GM18867 (cell line): ENCODE results near the gene CCNYL1.

Experiments used
- ATAC-seq: cut with Tn5 transposase; IDR thresholded peaks from one replicate; pipeline ENCODE4 v1.9.1; 2021; ENCODE audit warnings: mild to moderate bottlenecking, moderate library complexity; ENCODE audit not compliant: unreplicated experiment

Gene CCNYL1

DNA sequence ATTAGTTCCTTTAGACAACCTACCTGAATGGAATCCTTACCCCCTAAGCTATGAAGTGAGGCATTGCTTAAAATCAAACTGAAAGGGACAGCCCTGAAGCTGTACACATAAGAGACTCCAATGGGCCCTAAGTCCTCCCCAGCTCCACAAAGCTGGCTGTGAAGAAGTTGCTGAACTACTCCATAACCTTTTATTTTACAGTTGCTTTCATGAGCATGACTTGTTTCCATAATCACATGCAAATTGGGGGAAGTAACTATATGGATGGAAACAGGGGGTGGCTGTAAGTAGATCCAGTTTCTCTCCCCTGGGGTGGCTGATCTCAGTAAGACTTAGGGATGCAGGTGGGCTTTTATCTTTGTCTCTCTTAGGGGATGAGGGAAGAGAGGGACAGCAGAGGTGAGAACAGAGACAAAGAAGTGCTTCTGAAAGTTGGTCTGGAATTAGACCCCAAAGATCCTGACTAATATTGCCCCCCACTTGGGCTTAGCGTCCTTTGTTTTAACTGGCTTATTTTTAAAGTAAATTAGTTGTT lies 52.7 kb downstream of the CCNYL1 start:
- ATAC-seq, result no peak

DNA sequence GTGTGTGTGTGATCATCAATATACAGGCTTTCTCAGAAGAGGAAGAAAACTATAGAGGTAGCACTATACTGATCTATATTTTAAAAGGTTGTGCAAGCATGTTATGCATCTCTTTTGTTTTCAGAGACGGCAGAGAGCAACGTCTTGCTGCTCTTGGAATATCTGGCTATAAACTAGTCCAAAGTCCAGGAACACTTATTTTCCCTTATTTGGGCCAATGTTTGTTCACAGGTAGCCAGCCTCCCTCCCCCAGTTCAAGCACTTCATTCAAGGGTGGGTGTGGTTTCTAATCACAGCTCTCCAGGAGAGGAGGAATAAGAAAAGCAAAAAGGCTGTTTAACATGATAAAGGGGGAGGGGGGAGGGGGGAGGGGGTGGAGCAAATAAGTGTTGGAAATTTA lies 54.1 kb downstream of the CCNYL1 start:
- ATAC-seq, result no peak

DNA sequence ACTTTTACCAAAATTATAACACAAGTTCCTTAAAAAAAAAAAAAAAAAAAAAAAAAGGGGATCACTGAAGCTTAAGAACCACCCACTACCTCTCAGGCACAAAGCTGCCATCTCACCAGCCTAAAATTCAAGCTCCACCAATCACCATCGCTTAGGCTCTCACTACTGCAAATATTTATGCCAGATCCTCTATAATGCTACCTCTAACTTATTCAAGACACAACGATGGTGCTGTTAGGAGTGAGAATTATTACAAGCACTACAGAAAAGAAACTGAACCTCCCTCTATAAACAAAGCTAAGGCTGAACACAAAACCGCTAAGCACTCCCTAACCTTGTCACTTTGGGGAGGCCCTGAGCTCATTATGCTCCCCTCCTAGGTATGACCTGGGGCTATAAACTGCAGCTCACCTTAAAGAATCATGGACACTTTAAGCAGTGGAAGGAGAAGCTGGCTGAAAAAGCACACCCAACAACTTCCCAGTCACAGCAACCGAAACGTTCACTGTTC lies 54.7 kb downstream of the CCNYL1 start:
- no peak for ATAC-seq

DNA sequence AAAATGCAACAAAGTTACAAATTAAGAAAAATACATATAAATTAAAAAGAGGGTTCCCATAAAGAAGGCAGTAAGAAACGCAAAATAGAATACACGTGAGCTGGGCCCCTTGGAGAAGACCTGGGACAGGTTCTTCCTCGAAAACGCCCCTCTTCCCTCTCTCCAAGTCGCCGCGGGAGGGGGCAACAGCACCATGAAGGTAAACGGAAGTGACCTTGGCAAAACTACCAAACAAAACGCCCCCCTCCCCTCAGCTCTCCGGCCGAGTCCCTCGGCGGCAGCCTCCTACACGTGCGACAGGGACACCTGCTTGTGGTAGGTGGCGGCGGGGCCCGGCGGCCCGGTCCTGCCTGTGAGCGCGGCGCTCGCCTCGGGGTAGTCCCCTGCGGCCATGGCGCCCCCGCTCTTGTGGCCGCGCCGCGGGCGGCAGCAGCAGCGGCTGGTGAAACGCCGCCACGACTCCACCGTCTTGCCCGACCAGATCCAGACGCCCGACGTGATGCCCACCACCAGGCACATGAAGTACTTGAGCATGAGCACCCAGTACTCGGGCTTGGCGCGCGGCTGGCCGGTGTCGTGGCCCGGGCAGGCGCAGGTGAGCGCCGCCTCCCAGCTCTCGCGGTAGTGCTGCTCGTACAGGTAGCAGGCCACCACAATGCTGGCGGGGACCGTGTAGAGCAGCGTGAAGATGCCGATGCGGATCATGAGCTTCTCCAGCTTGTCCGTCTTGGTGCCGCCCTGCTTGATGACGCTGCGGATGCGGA lies 55.4 kb downstream of the CCNYL1 start:
- ATAC-seq, result no peak

DNA sequence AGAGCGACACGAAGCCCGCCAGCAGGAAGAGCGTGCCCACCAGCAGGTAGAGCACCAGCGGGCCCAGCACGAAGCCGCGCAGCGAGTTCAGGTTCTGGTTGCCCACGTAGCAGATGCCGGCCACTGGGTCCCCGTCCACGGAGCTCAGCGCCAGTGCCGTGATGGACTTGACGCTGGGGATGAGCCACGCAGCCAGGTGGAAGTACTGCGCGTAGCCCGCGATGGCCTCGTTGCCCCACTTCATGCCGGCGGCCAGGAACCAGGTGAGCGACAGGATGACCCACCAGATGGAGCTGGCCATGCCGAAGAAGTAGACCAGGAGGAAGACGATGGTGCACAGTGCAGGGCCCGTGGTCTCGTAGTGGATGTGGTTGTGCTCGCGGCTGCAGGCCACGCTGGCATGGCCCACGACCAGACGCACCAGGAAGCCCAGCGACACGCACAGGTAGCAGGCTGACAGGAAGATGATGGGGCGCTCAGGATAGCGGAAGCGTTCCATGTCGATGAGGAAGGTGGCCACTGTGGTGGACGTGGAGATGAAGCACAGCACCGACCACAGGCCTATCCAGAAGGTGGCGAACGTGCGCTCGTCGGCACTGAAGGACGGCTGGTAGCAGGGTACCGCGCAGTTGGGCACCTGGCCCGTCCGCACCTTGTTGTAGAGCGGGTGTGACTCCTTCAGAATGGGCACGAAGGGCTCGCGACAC lies 56.2 kb downstream of the CCNYL1 start:
- no peak for ATAC-seq

DNA sequence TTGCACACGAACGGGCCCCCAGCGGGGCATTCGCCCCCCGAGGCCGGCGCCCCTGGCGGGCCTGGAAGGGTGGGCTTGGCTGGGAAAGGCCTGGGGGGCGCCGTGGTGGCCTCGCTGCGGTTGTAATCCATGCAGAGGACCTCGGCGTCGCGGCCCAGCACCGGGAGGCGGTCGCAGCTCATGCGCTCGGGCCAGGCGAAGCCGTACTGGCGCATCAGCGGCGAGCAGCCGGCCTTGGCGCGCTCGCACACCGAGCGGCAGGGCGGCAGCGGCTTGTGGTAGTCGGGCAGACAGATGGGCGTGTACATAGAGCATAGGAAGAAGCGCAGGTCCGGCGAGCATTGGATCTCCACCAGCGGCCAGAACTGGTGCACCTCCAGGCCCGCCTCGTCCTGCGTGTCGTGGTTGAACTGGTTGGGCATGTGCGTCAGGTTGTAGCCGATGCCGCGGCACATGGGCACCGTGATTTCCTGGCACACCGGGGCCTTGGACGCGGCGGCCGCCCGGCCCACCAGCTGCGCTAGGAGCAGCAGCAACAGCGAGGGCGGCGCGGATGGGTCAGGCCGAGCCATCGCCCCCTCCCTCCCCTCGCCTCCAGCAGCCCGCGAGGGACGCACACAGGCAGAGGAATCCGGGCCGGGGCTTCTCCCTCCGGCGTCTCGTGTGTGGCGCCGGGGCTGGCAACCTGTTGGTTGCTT lies 56.9 kb downstream of the CCNYL1 start:
- no peak for ATAC-seq

DNA sequence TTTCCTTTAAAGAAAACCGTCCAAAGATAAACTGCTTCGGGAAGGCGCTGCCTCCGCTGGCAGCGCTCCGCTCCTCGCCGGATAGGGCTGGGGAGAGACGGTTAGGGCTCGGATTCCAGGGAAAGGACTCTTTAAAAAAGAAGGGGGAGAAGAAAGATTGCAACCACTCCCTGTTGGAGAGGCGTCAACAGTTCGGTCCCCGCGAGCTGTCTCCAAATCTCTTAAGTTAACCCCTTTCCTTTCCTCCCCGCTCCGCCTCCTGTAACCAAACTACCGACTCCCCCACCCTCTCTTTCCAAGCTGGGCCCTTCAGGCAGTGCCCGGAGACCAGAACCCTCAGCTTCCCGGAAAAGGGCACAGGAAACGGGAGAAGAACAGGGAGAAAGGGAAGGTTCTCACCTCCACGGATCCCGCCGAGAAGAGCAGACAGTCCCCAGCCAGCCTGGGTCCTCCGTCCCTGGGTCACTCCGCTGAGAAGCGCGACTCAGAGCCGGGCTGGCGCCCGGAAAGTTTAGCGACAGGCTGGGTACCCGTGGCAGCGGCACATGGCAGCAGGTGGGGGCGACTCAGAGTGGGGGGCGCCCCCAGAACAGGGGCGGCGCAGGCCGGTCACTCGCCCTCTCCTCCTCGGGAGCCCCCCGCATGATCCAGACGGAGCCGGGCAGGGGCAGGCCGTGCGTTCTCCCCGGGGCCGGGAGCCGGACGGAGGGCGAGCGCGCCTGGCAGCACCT lies 57.6 kb downstream of the CCNYL1 start:
- peak; percentile 19 for ATAC-seq

DNA sequence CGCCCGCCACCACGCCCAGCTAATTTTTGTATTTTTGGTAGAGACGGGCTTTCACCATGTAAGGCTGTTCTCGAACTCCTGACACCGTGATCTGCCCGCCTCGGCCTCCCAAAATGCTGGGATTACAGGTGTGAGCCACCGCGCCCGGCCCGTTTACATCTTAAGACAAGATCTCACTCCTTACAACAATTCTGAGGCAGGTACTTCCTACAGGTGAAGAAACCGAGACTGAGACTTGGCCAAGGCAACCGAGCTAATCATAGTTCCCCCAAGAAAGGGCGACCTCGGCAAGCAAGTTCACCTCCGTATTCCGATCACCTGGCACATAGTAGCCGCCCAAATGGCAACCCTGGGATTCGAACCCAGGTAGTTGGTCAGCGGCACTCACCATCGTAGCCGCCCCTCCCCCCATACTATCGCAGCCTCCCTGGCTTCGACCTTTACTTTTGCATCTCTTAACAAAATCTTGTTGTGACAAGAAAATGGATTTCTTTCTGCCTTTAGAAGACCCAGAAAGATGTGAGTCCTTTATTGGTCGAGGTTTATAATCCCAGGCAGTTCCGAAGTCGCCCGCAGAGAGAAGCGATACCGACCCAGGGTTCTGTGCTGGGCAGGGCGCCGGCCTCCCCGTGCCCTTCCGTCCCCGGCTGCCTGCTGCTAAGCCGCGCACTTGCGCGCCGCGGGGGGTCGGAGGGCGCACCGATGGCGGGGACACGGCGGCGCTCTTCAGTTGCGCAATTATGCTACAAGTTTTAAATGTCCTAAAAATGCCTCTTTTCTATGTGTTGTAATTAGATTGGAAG lies 59.4 kb downstream of the CCNYL1 start:
- ATAC-seq, result no peak

DNA sequence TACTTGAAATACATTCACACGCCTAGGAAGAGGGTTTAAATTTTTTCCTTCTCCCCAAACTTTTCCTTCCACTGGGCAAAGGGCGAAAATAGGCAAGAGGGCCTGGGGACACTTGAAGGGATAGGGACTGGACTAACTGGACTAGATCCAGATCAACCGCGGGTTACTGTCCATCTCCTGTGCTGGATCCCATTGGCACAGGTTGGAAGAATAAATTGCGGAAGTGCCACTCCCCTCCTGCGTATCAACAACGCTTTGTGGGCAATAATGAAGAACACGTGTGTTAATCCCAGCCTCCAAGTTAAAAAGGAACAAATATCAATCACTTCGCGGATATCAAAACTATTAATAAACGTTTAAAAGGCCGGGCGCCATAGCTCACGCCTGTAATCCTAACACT lies 60.0 kb downstream of the CCNYL1 start:
- no peak for ATAC-seq

DNA sequence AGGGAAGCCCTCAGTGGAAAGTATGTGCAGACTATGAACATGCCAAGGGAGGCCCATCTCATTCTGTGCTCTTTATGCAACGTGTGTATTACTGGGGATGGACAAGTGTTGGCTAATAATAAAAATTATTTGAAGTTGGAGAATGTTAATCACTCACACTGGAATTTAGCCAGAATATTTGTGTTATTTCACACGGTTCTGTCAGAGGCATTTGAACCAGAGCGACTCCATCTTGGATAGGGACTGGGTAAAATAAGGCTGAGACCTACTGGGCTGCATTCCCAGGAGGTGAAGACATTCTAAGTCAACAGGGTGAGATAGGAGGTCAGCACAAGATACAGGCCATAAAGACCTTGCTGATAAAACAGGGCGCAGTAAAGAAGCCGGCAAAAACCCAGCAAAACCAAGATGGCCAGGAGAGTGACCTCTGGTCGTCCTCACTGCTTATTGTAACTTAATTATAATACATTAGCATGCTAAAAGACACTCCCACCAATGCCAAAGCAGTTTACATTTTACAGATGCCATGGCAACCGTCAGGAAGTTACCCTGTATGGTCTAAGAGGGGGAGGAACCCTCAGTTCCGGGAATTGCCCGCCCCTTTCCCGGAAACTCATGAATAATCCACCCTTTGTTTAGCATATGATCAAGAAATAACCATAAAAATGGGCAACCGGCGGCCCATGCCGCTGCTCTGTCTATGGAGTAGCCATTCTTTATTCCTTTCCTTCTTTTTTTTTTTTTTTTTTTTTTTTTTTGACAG lies 60.8 kb downstream of the CCNYL1 start:
- ATAC-seq, result no peak

DNA sequence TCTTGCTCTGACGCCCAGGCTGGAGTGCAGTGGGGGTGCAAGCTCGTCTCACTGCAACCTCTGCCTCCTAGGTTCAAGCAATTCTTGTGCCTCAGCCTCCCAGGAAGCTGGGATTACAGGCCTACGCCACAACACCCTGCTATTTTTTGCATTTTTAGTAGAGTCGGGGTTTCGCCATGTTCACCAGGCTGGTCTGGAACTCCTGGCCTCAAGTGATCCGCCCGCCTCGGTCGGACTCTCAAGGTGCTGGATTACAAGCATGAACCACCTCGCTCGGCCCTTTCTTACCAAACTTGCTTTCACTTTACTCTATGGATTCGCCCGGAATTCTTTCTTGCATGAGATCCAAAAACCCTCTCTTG lies 61.4 kb downstream of the CCNYL1 start:
- no peak for ATAC-seq

DNA sequence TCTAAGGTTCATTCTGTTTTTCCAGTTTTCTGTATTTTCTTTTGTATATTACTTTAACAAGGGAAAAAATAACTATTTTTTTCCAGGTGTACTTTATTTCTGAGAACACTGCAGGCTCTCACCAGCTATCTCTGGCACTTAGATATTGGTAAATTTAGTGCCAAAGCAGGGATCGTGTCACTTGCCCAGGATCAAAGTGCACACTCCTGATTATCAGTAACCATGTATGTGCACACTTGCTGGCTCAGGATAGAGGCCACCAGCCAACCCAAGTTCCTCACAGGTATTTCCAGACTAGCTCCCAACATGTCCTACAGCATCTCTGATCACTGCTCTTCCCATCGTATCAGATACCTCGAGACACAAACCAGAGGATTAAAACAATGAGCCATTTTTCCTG lies 64.0 kb downstream of the CCNYL1 start:
- ATAC-seq, result no peak

DNA sequence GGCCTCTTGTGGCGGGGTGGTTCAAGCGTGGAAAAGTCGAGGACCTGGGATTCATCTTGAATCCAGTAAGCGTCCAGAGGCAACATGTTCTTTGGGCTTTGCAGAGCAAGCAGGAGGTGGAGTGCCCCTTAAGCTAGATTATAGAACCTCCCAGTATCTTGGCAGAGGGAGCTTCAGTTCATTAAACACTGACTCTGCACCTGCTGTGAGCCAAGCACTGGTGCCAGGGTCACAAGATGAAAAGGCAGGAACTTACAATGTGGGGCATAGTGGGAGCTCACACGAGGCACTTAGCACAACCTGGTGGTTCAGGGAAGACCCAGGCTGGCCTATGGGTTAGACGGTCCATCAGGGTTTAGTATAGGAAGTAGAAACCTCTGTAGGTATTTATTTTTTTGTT lies 65.7 kb downstream of the CCNYL1 start:
- ATAC-seq, result no peak

DNA sequence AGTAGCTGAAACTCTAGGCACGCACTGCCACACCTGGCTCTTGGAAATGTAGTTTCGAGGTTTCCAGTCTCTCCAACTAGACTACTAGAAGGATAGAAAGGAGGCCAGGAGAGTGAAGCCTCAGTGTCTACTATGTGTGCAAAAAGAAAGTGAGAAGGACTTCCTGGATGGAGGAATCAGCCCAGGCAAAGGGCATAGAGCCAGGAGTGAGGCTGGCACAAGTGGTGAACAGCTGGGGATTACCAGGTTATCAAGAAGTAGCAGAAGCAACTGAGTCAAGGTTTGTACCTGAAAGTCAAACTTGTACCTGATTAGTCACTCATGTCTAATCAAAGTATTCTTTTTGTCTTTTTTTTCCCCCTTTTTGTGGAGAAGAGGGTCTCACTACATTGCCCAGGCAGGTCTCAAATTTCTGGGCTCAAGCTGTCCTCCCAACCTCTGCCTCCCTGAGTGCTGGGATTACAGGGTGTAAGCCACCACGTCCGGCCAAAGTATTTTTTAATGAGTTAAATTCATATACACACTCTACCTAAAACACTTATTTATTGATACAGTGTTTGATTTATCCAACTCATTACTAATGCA lies 67.0 kb downstream of the CCNYL1 start:
- ATAC-seq, result no peak

DNA sequence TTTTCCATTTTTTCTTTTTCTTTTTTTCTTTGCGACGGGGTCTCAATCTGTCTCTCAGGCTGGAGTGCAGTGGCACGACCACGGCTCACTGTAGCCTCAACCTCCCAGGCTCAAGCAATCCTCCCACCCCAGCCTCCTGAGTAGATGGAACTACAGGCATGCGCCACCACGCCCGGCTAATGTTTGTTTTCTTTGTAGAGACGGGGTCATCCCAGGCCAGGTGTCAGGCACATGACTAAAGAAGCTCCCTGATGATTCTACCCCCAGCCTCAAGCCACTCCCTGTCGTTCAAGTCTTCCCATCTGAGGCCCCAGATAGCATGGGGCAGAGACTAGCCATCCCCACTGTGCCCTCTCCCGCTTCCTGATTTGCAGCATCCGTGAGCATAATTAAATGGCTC lies 68.1 kb downstream of the CCNYL1 start:
- ATAC-seq, result no peak

DNA sequence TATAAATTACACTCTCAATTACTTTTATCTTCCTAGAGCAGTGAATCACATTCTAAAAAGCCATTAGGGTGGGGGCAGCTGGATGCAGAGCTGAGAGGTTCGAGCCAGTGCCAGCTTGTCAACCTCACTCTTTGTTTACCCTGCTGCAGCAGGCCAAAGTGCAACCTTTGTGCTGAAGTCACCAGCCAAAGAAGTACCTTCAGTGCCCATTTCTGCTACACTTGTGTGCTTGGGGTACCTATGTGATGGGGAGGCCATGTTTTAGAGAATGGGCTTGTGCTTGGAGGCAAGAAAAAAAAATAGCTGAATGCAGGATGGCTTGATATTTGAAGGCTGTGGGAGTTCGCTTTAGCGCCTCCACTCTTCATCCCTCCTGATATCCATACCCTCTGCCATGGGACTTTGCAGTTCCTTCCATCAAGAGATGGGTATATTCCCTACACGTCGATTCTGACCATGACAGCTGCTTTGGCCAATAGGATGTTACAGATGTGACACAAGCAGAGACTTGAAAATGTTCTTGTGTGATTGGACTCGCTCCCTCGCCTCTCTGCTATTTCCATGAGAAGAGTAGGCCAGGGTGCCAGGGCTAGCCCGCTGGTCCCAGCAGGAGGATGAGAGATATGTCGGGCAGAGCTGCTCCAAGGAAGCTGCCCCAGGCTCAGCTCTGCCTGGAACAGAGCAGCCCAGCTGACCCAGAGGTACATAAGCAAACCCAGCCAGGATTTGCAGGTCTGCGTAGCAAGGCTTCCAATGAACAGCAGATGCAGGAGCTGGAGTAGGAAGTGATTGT lies 71.0 kb downstream of the CCNYL1 start:
- no peak for ATAC-seq

DNA sequence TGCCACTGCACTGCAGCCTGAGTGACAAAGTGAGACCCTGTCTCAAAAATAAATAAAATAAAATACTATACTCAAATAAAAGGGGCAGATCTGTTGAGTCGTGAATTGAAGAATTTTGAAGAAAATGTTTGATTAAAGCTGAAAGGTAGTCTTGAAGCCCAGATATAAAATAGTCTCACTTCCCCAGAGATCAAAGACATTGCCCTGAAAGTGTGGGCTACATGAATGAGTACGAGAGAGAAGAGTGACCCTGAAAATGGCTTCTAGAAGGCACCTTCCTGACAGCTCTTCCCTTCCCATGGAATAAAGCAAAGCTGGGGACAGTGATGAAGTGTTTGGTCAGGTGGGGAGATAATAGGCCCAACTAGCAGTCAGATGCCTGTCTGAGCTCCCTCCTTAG lies 72.1 kb downstream of the CCNYL1 start:
- ATAC-seq, result no peak

DNA sequence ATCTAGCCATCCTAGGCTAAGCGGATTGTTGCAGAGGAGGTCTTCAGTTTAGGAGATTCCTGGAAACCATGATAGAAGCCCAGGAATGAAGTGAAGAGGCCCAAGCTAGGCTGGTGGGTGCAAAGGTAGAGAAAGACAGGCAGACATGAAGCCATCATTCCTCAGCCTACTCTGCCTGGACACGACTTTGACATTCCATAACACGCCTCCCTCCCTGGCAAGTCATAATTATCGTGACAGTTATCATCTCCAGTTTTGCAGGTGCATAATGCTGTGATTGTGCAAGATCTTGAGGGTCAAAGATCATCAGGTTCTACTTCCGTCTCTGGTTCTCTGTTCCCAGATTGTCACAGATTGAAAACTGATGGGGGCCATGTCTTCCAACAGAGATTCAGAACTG lies 73.5 kb downstream of the CCNYL1 start:
- ATAC-seq, result no peak
